Measurements from ENCODE around the gene AQP1. TPM values are rescaled to one million over a fixed set of nuclear protein-coding genes. Genes with fewer than 3 reads are reported as not detected.

The AQP1 gene
- polyA plus RNA-seq, 2 donors = 28.9 to 49.8 TPM

DNA sequence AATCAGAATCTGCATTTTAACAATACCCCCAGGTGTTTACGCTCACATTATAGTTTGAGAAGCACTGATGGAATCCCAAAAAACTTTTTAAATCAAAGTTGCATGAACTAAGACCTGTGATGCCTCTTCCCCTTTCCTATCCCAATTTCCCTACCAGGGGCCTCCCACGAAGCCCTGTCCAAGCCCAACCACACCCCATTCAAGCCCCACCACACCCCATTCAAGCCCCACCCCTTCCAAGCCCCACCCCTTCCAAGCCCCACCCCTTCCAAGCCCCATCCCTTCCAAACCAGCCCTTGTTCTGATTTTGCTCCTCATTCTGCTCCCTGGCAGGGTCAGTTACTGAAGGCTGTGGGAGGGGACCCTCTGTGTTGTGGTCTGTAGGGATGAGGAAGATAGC, 9.8 kb upstream of the AQP1 start:
- H3K9me3 ChIP-seq (ENCODE audit: control insufficient read depth in 2 of 2, insufficient read depth in 1 of 2, low read depth in 1 of 2, low read length in 1 of 2) = no peaks in the 10 kb centered on the region
- no peaks in the 10 kb centered on the region for H3K27me3 ChIP-seq (ENCODE audit: control insufficient read depth in 1 of 2, insufficient read depth in 2 of 2, low read length in 2 of 2)
- H3K36me3 ChIP-seq (ENCODE audit: control insufficient read depth in 2 of 2, insufficient read depth in 2 of 2, low read length in 1 of 2) = no peaks in the 10 kb centered on the region
- H3K4me1 ChIP-seq (ENCODE audit: control insufficient read depth in 2 of 2, insufficient read depth in 2 of 2, low read length in 1 of 2) = peaks cover 15 to 16% of the 10 kb centered on the region in 2 donors
- H3K27ac ChIP-seq (ENCODE audit: low read depth in 2 of 2, low read length in 1 of 2) = no peak overlapping the region
- H3K4me3 ChIP-seq (ENCODE audit: low read depth in 1 of 2, low read length in 2 of 2) = no peak overlapping the region
- WGBS, 2 donors = 72 to 77% methylated on average over 2 of the region's 2 CpGs

GRCh38 chr7:30902466-30902865, 9.2 kb upstream of the AQP1 start:
- Histone ChIP-seq H3K9me3 (ENCODE audit: control insufficient read depth in 2 of 2, insufficient read depth in 1 of 2, low read depth in 1 of 2, low read length in 1 of 2) (no peaks in the 10 kb centered on the region), H3K4me3 (ENCODE audit: low read depth in 1 of 2, low read length in 2 of 2) (no peak overlapping the region), H3K4me1 (ENCODE audit: control insufficient read depth in 2 of 2, insufficient read depth in 2 of 2, low read length in 1 of 2) (peaks cover 14 to 15% of the 10 kb centered on the region in 2 donors), H3K27me3 (ENCODE audit: control insufficient read depth in 1 of 2, insufficient read depth in 2 of 2, low read length in 2 of 2) (no peaks in the 10 kb centered on the region), H3K27ac (ENCODE audit: low read depth in 2 of 2, low read length in 1 of 2) (no peak overlapping the region), H3K36me3 (ENCODE audit: control insufficient read depth in 2 of 2, insufficient read depth in 2 of 2, low read length in 1 of 2) (no peaks in the 10 kb centered on the region)
- 86 to 93% methylated on average over 10 to 11 of the region's 11 CpGs for WGBS, 2 donors

DNA sequence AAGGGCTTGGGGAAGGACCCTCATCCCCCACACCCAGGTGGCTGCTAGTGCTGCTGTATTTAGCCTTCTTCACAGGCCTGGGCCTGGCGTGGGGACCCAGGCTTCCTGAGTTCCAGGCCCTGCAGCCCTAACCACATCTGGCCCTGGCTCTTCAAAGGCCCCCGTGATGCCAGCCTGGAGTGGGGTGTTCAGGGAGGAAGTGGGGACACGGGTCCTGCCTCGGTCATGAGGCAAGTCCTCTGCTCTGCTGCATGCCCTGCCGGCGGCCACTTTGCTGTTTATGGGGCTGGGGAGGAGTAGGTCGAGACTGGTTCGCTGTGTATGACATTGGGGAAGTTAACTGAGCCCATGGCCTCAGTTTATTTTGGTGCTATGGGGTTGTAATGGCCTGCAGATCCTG, 8.5 kb upstream of the AQP1 start:
- WGBS, 2 donors = 88 to 90% methylated on average over 8 of the region's 8 CpGs
- H3K27me3 ChIP-seq (ENCODE audit: control insufficient read depth in 1 of 2, insufficient read depth in 2 of 2, low read length in 2 of 2) = no peaks in the 10 kb centered on the region
- H3K36me3 ChIP-seq (ENCODE audit: control insufficient read depth in 2 of 2, insufficient read depth in 2 of 2, low read length in 1 of 2) = no peaks in the 10 kb centered on the region

GRCh38 chr7:30904561-30904960, 7.1 kb upstream of the AQP1 start:
- WGBS, 2 donors = 77 to 80% methylated on average over 9 of the region's 9 CpGs
- no peaks in the 10 kb centered on the region for H3K27me3 ChIP-seq (ENCODE audit: control insufficient read depth in 1 of 2, insufficient read depth in 2 of 2, low read length in 2 of 2)
- peaks cover 10 to 15% of the 10 kb centered on the region in 2 donors for H3K4me1 ChIP-seq (ENCODE audit: control insufficient read depth in 2 of 2, insufficient read depth in 2 of 2, low read length in 1 of 2)
- H3K36me3 ChIP-seq (ENCODE audit: control insufficient read depth in 2 of 2, insufficient read depth in 2 of 2, low read length in 1 of 2) = no peaks in the 10 kb centered on the region
- H3K9me3 ChIP-seq (ENCODE audit: control insufficient read depth in 2 of 2, insufficient read depth in 1 of 2, low read depth in 1 of 2, low read length in 1 of 2) = no peaks in the 10 kb centered on the region
- no peak overlapping the region for H3K4me3 ChIP-seq (ENCODE audit: low read depth in 1 of 2, low read length in 2 of 2)
- no peak overlapping the region for H3K27ac ChIP-seq (ENCODE audit: low read depth in 2 of 2, low read length in 1 of 2)

More for the DNA sequence above, 8.5 kb upstream of the AQP1 start:
- Histone ChIP-seq H3K27ac (ENCODE audit: low read depth in 2 of 2, low read length in 1 of 2) (no peak overlapping the region), H3K4me1 (ENCODE audit: control insufficient read depth in 2 of 2, insufficient read depth in 2 of 2, low read length in 1 of 2) (peaks cover 10 to 15% of the 10 kb centered on the region in 2 donors), H3K4me3 (ENCODE audit: low read depth in 1 of 2, low read length in 2 of 2) (no peak overlapping the region), H3K9me3 (ENCODE audit: control insufficient read depth in 2 of 2, insufficient read depth in 1 of 2, low read depth in 1 of 2, low read length in 1 of 2) (no peaks in the 10 kb centered on the region)

DNA sequence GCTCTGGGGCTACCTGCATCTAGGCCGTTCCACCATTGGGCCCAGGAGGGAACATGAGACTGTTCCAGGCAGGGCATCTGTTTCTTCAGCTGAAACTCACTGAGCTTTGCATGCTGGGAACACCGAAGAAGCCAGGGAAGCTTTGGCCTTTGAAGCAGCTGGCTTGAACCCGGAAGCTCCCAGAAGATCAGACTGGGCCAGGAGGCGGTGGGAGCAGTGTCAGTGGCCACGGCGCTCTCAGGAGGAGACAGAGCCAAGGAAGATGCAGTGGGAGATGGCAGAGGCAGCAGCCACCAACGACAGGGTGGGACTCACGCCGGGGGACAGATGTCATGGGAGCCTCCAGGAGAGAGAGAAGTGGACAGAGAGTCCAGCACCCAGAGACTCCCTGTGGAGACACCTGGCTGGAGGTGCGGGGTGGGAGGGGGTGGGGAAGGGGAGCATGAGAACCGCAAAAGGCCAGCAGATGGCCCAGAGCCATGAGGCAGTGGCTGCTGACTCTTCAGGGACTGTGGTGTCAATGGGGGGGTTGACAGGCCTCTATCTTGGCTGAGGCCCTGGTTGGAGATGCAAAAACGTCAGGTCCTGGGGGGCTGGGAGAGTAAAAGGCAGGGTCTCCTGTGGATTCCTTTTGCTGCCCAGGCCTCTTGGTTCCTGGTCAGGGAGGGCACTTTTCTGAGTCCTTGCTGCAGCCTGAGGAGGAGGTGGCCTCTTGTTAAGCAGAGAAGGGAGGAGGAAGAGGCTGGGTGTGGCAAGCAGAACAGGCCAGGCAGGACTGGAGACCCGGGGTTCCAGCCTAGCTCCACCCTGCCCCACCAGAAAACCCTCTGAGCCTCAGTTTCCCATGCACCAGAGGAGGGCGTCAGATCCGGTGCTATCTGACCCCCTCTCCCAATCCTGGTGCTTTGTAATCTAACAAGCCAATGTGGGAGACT, 6.3 kb upstream of the AQP1 start:
- 69 to 81% methylated on average over 15 of the region's 15 CpGs for WGBS, 2 donors
- Histone ChIP-seq H3K4me3 (ENCODE audit: low read depth in 1 of 2, low read length in 2 of 2) (no peak overlapping the region), H3K27ac (ENCODE audit: low read depth in 2 of 2, low read length in 1 of 2) (peak overlapping the region in 1 of 2 donors; percentile 59), H3K4me1 (ENCODE audit: control insufficient read depth in 2 of 2, insufficient read depth in 2 of 2, low read length in 1 of 2) (peaks cover 10 to 19% of the 10 kb centered on the region in 2 donors), H3K9me3 (ENCODE audit: control insufficient read depth in 2 of 2, insufficient read depth in 1 of 2, low read depth in 1 of 2, low read length in 1 of 2) (no peaks in the 10 kb centered on the region), H3K36me3 (ENCODE audit: control insufficient read depth in 2 of 2, insufficient read depth in 2 of 2, low read length in 1 of 2) (no peaks in the 10 kb centered on the region), H3K27me3 (ENCODE audit: control insufficient read depth in 1 of 2, insufficient read depth in 2 of 2, low read length in 2 of 2) (no peaks in the 10 kb centered on the region)

GRCh38 chr7:30906014-30906413, 5.6 kb upstream of the AQP1 start:
- whole genome bisulfite sequencing, 2 donors = 39 to 50% methylated on average over 7 of the region's 7 CpGs
- no peaks in the 10 kb centered on the region for H3K9me3 ChIP-seq (ENCODE audit: control insufficient read depth in 2 of 2, insufficient read depth in 1 of 2, low read depth in 1 of 2, low read length in 1 of 2)
- H3K36me3 ChIP-seq (ENCODE audit: control insufficient read depth in 2 of 2, insufficient read depth in 2 of 2, low read length in 1 of 2) = no peaks in the 10 kb centered on the region
- H3K27me3 ChIP-seq (ENCODE audit: control insufficient read depth in 1 of 2, insufficient read depth in 2 of 2, low read length in 2 of 2) = no peaks in the 10 kb centered on the region
- peaks cover 10 to 19% of the 10 kb centered on the region in 2 donors for H3K4me1 ChIP-seq (ENCODE audit: control insufficient read depth in 2 of 2, insufficient read depth in 2 of 2, low read length in 1 of 2)
- H3K27ac ChIP-seq (ENCODE audit: low read depth in 2 of 2, low read length in 1 of 2) = peak overlapping the region in 1 of 2 donors; percentile 59
- no peak overlapping the region for H3K4me3 ChIP-seq (ENCODE audit: low read depth in 1 of 2, low read length in 2 of 2)

DNA sequence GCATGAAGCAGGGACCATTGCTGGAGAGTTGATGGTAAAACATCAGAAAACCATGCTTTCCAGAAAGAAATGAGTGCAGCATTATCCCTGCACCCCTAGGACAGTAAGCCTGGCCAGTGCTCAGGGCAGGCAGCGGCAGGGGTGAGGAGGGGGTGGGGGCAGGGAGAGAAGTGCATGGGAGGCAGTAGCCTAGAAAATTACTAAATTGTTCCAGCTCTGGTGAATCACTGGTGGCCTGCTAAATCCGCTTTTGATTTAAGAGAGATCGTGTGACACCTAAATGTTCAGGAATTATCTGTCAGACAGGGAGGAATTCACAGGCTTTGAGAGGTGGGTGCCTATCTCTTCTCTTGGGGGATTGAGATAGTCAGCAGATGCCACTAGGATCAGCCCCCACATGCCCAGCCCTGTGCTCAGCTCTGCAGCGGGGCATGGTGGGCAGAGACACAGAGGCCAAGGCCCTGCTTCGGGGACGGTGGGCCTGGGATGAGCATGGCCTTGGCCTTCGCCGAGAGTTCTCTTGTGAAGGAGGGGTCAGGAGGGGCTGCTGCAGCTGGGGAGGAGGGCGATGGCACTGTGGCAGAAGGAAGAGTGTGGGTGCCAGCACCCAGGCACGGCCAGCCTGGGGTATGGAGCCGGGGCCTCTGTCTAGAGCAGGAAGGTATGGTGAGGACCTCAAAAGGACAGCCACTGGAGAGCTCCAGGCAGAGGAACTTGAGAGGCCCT, 5.0 kb upstream of the AQP1 start:
- WGBS, 2 donors = 81 to 87% methylated on average over 11 of the region's 11 CpGs
- peaks cover 10 to 19% of the 10 kb centered on the region in 2 donors for H3K4me1 ChIP-seq (ENCODE audit: control insufficient read depth in 2 of 2, insufficient read depth in 2 of 2, low read length in 1 of 2)
- H3K9me3 ChIP-seq (ENCODE audit: control insufficient read depth in 2 of 2, insufficient read depth in 1 of 2, low read depth in 1 of 2, low read length in 1 of 2) = no peaks in the 10 kb centered on the region
- H3K27ac ChIP-seq (ENCODE audit: low read depth in 2 of 2, low read length in 1 of 2) = peak overlapping the region in 1 of 2 donors; percentile 50
- no peaks in the 10 kb centered on the region for H3K36me3 ChIP-seq (ENCODE audit: control insufficient read depth in 2 of 2, insufficient read depth in 2 of 2, low read length in 1 of 2)
- no peak overlapping the region for H3K4me3 ChIP-seq (ENCODE audit: low read depth in 1 of 2, low read length in 2 of 2)
- H3K27me3 ChIP-seq (ENCODE audit: control insufficient read depth in 1 of 2, insufficient read depth in 2 of 2, low read length in 2 of 2) = no peaks in the 10 kb centered on the region

DNA sequence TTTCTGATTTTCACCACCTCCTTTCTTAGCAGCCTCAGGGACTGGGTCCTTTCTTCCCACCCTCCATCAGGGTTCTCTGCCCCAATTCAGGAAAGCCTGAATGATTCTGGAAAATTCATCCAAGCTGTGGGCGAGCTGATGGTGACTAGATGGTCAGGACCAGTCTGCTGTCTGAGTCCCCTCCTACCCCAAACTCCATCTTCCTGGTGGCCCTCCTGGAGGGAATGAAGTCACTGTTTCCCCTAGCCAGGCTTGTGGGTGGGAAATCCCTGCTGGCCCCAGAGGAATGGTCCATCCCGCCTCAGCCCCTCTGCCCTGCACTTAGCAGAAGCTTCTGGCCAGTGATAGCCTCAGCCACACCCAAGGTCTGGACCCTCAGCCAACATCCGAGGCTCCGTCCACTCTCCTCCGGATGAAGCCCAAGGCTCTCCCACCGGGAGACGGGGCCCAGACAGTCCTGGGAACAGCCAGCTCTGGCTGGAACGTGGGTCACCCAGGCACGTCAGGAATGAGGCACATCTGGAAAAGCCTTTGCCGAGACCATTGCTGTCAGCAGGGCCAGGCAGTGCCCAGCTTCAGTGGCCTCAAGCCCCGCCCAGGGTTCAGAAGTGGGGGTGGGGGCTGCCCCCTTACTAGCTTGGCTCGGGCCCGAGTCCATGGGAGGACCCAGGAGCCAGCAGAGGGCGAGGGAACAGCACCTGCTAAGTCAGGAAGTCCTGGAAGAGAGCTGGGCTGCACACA, 4.0 kb upstream of the AQP1 start:
- peaks cover 10 to 19% of the 10 kb centered on the region in 2 donors for H3K4me1 ChIP-seq (ENCODE audit: control insufficient read depth in 2 of 2, insufficient read depth in 2 of 2, low read length in 1 of 2)
- H3K4me3 ChIP-seq (ENCODE audit: low read depth in 1 of 2, low read length in 2 of 2) = no peak overlapping the region
- H3K36me3 ChIP-seq (ENCODE audit: control insufficient read depth in 2 of 2, insufficient read depth in 2 of 2, low read length in 1 of 2) = no peaks in the 10 kb centered on the region
- WGBS, 2 donors = 49 to 69% methylated on average over 14 of the region's 14 CpGs
- H3K9me3 ChIP-seq (ENCODE audit: control insufficient read depth in 2 of 2, insufficient read depth in 1 of 2, low read depth in 1 of 2, low read length in 1 of 2) = no peaks in the 10 kb centered on the region
- no peaks in the 10 kb centered on the region for H3K27me3 ChIP-seq (ENCODE audit: control insufficient read depth in 1 of 2, insufficient read depth in 2 of 2, low read length in 2 of 2)
- peak overlapping the region in 1 of 2 donors; percentile 16 for H3K27ac ChIP-seq (ENCODE audit: low read depth in 2 of 2, low read length in 1 of 2)

DNA sequence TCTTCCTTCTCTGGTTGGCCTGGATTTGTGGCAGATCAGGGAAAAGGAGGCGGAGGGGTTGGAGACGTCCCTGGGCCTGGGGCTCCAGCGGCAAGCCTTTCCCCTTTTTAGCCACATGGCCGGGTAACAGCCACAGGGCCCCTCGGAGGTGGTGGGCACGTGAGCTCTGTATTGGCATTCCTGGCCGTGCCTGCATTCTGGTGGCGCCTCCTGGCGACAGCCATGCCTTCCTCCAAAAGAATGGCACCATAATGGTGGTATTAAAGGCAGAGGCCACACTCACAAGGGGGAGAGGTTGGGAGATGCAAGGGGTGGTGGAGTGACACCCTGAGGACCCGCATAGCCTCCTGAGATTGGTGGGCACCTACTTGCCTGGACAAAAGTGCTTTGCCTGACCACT, 3.0 kb upstream of the AQP1 start:
- Histone ChIP-seq H3K4me1 (ENCODE audit: control insufficient read depth in 2 of 2, insufficient read depth in 2 of 2, low read length in 1 of 2) (peaks cover 10 to 20% of the 10 kb centered on the region in 2 donors), H3K36me3 (ENCODE audit: control insufficient read depth in 2 of 2, insufficient read depth in 2 of 2, low read length in 1 of 2) (no peaks in the 10 kb centered on the region), H3K4me3 (ENCODE audit: low read depth in 1 of 2, low read length in 2 of 2) (no peak overlapping the region), H3K27ac (ENCODE audit: low read depth in 2 of 2, low read length in 1 of 2) (no peak overlapping the region), H3K27me3 (ENCODE audit: control insufficient read depth in 1 of 2, insufficient read depth in 2 of 2, low read length in 2 of 2) (no peaks in the 10 kb centered on the region), H3K9me3 (ENCODE audit: control insufficient read depth in 2 of 2, insufficient read depth in 1 of 2, low read depth in 1 of 2, low read length in 1 of 2) (no peaks in the 10 kb centered on the region)
- 87% methylated on average over 10 of the region's 10 CpGs for WGBS, 2 donors

Data from esophagus (tissue), 2 donors.